GM18519 (cell line): ENCODE measurements around the gene XYLT2.

Source experiments
- ATAC-seq: cut with Tn5 transposase; IDR thresholded peaks from one replicate; pipeline ENCODE4 v1.9.1; 2021; ENCODE audit warnings: mild to moderate bottlenecking, moderate library complexity; ENCODE audit not compliant: unreplicated experiment, low FRiP score

Gene XYLT2

DNA sequence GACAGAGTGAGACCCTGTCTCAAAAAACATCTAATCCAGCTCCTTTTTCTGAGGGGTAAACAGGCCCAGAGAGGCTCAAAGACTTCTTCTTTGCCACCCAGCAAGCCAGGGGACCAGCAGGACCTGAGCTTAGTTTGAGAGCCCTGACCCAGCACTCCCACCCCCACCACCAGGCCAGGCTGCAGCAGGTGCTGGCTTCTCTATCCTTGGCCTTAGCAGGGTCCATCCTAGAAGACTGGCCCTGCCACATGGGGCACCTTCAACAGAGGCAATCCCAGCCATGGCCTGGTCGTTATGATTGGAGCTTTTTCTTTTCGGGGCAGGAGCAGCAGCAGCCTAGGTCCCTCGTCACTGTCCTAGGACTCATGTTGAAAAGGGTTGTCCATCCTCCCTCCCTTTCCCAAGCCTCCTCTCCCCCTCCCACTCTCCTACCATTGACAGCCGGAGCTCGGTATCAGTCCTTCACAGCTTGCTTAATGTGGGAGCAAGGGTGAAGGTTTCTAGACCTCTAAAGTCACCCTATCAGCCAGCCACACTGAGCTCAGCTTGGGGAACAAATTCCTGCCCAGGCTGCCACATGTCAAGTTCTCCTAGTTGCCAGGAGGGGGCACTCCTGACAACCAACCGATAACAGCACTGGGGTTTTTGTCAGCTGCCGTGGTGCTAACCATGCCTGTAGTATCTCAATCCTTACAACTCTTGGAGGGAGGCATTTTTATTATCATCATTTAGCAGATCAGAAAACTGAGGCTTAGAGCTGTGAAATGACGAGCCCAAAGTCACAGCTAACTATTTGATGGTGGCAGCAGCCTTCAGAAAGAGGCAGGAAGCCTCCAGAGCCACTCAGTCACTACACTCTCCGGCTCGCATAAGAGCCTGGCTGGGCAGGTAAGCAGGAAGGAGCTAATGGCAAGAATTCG is 15.9 kb downstream of the XYLT2 start:
- no peak for ATAC-seq

DNA sequence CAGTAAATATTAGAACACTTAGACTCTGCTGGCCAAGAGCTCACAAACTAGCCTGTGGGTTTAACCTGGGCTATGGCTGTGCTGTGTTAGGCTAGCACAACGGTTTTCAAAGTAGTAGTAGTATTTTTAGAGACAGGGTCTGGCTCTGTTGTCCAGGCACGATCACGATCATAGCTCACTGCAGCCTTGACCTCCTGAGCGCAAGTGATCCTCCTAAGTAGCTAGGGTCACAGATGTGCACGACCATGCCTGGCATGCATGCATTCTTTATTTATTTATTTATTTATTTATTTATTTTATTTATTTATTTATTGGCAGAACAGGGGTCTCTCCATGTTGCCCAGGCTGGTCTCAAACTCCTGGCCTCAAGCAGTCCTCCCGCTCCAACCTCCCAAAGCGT is 16.7 kb downstream of the XYLT2 start:
- ATAC-seq, result no peak

DNA sequence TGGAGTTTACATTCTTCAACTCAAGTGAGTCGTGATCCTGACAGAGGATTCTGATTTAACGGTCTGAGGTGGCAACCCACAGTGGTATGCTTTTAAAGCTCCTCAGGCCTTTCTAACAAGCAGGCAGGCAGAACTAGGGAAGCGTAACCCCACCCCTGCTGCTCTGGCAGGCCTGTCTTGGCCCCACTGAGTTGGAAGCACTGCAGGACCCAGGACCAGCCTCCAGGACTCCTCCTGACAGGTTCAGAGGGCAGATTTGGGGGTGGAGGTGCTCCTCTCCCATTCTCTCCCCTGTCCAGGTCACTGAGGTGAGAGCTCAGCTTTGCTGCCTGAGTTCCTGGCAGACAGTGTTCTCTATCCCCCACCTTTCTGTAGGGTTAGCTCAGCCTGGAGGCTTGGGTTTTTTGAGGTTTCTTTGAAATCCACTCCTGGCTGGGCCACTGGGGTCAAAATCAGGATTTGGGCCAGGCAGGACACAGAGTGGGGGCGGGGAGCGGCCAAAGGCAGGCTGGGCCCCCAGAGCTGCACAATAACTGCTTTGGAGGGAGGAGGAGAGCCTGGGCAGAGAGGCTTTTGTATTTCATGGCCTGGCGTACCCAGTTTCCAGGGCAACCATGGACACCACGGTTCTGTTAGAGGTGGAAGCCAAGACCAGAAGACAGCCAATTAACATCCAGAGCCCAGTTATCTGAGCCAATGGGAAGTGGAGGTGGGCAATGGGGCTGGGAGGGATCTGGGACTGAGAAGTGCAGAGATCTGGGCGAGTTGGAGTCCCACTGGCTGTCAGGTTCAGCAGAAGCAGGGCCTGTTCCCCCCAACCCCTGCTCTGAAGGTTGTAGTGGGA is 17.5 kb downstream of the XYLT2 start:
- ATAC-seq, result no peak

DNA sequence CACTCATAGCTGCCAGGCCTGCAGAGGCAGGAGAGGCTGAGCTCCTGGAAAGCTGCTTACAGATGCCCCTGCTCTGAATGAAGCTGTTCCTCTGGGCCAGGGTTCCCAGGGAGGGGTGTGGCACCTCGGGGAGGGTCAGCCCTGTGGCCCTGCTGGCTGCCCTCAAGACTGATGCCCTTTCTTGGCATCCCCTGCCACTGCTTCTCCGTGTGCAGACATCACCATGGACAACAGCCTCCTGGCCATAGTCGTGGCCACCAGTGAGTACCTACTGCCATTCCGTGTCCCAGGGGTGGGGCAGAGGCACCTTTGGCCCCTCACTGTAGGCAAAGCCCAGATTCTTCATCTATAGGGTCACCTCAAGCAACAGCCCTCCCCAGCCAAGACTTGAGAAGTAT is 18.1 kb downstream of the XYLT2 start:
- no peak for ATAC-seq

DNA sequence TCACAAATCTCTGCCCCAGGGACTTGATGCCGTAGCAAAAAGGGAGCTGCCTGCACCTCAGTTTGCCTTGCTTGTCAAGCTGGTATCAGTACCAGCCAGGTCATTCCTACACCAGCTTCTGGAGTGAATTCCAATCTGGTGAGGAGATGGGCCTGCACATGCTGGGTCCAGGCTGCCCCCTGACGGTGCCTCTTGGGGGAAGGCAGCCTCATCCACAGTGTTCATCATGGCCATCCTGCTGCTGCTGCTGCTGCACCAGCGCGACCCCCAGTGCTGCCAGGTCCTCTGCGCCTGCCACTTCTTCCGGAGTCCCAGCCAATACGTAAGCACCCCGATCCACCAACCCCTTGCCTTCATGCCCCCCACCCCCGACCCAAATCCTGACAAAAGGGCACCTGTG is 18.8 kb downstream of the XYLT2 start:
- ATAC-seq, result no peak

DNA sequence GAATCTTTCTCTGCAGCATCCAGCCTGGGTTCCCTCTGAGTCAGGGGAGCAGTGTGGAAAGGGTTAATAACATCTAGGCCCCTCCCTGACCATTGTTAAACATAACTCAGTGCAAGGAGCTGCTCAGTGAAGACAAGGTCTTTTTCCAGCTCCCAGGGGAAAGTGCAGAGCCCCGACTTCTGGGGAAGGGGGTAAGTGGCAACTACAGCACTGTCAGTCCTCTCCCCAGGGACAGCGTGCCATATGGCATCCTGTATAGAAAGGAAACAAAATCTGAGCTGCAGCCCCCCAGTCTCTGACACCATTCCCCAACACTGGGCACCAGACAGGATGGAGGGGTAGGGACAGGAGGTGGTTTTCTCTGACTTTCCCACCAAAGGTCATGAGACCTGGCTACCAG is 19.2 kb downstream of the XYLT2 start:
- no peak for ATAC-seq

DNA sequence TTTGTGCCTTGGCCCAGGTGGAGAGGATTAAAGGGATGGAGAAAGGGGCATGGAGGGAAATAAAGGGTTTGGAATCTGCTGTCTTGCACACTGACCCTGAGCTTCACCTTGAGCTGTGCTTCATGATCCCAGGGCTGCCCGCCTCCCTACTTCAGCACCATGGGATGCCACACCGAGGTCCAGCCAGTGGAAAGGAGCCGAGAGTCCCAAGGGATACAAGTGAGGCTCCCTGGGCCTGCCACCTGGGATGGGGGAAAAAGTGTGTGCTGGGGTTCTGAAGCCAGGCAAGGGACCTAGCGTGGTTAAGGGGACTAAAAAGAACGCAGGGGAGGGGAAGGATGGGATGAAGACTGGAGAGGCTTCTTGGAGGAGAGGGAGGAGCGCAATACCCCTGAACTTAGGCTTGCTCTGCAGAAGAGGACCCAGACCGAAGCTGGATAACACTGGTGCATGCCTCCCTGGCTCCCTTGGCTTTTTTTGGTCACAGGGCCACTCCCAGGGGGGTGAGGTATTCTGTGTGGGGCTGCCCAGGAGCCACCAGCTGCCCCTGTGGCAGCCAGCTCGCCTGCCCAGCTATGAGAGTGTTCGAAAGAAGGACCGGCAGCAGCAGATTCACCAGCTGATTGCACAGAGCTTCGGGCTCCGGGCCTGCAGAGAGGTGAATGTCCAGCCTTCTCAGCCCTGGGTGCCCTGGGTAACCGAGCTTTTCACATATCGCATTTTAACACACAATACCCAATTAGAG is 19.9 kb downstream of the XYLT2 start:
- ATAC-seq, result no peak

DNA sequence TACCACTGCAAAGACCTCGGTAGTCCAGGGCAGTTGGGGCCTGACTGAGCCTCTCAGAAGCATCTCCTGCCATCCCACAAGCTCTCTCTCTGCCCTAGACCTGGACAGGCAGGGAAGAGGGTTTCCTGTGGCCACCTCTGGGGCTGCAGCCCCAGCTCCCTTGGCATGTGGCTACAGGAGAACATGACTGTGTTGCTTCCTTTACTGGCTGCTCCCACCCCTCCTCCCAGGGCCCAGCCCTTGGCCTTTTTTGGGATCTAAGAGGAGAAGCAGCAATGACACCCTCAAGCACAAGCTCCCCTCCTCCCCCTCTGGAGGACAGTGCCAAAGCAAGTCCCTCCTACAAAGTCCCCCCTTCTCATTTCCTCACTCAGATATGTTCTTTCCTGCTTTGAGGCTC is 21.5 kb downstream of the XYLT2 start:
- no peak for ATAC-seq

DNA sequence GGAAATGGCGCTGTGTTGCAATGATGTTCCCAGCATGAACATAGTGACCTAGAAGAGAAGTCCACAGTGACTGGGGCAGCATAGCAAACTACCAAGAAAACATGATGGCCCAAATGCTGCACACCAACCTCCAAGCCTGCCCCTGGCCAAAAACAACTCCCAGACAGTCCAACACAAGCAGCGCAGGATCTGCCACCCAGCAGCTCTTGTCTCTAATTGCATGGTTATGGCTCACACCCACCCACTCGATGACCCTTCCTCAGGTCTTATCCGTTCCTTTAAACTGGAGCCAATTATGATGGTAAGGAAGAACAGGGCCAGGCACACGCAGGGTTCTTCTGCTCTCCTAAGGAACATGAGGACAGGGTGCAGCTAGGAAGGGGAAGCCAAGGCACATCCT is 24.1 kb downstream of the XYLT2 start:
- ATAC-seq, result no peak

DNA sequence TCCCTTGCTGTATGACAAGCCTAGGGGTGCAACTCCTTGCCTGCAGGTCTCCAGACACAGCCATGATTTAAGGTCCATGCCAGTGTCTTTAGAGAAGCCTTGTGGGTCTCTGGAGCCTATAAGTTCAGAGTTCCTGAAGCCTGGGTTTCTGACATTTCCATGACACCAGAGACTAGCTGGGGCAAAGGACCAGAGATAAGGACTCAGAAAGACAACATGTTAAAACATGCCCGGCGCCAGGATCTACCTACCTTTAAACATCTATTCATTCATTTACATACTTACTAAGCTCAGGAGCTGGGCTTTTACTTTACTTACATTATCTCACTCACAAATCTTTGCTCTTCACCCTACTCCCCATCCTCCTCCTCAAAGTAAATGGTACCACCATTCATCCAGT is 25.6 kb downstream of the XYLT2 start:
- no peak for ATAC-seq

DNA sequence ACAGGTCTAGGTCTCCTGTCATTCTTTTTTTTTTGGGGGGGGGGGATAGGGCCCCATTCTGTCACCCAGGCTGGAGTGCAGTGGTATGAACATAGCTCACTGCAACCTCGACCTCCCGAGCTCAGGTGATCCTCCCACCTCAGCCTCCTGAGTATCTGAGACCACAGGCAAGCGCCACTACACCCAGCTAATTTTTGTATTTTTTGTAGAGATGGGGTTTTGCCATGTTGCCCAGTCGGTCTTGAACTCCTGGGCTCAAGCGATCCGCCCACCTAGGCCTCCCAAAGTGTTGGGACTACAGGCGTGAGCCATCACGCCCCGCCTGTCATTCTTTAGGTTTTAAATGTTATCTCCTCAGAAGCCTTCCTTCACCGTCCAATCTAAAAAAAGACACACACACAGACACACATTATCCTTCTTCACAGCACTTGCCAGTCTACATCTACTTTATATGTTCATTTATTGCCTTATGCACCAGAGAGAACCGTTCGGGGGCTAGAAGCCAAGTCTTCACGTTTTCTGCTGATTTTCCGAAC is 26.4 kb downstream of the XYLT2 start:
- ATAC-seq, result no peak

DNA sequence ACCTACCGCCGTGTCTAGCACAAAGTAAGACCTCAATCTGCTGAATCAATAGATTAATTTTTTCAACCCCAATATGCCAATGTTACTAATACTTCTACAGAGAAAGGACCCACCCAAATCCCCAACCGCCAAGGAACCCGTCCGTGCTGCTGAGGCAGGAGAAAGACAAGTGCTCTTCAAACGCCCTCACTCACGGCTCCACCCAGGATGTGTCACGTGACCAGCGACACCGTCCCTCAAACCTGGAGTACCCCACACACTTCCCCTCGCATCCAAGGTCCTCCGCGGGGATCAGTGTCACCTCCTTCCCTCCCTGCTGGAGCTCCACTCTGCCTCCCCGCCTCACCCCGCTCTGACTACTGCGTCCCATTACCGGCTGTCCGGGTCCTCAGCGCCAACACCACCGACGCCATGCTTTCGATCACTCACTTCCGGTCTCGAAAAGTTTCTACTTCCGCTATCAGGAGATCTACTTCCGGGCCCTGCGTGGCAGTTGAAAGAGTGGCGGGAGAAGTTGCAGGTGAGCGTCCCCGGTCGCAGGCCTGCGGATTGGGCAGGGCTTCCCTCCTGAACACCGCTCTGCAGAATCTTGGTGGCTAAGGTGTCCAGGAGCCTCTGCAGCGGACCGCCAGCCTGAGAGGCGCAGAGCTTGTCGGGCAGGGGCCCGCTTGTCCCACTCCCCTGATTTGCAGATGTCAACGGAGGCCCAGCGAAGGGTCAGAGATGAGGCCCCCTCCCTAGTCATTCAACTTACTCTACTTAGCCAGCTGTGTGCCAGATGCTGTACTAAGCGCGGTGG is 27.0 kb downstream of the XYLT2 start, which contains the start of the genes EME1 and MRPL27:
Gene EME1, plus strand, starts transcription at position 472 of the 799 bp plus-strand sequence. CDS start 1,980 bp downstream, outside the sequence.
Gene MRPL27, minus strand, starts transcription at position 427 of the 799 bp plus-strand sequence. Its CDS starts 14 bp downstream, at position 413.
- ATAC-seq, result no peak

DNA sequence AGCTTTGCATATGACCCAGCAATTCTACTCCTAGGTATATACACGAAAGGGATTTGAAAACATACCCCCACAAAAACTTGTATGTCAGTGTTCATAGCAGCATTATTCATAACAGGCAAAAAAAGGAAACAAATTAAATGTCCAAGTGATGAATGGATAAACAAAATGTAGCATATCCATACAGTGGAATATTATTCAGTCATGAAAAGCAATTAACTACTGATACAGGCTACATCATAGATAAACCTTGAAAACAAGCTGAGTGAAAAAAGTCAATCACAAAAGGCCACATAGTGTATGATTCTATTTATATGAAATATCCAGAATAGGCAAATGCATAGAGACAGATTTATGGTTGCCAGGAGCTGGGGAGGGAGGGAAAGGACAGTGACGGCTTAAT is 27.8 kb downstream of the XYLT2 start:
- no peak for ATAC-seq

DNA sequence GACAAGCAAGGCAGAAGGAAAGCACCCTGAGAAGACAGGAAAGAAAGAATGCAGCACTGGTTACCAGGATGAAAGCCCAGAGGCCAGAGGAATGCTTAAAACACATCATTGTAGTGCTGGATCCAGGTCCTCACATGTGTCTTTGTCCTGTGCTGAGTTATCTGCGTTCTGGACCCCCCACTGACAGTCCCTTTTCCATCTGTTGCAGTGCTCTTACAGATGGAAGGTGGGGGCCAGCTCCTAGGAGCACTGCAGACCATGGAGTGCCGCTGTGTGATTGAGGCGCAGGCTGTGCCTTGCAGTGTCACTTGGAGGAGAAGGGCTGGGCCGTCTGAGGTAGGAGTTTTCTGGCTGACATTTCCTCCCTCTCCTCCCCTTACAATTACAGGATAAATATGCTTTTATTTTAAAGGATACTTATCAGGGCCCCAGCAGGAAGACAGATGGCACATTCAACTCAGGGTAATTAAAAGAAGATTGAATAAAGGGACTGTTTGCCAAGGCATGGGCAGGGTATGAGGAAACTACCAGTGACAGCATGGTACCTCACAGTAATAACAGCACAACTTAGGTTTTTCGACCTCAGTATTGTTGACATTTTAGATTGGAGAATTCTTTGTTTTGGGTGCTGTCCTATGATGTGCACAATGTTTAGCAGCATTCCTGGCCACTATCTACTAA is 30.1 kb downstream of the XYLT2 start:
- no peak for ATAC-seq

DNA sequence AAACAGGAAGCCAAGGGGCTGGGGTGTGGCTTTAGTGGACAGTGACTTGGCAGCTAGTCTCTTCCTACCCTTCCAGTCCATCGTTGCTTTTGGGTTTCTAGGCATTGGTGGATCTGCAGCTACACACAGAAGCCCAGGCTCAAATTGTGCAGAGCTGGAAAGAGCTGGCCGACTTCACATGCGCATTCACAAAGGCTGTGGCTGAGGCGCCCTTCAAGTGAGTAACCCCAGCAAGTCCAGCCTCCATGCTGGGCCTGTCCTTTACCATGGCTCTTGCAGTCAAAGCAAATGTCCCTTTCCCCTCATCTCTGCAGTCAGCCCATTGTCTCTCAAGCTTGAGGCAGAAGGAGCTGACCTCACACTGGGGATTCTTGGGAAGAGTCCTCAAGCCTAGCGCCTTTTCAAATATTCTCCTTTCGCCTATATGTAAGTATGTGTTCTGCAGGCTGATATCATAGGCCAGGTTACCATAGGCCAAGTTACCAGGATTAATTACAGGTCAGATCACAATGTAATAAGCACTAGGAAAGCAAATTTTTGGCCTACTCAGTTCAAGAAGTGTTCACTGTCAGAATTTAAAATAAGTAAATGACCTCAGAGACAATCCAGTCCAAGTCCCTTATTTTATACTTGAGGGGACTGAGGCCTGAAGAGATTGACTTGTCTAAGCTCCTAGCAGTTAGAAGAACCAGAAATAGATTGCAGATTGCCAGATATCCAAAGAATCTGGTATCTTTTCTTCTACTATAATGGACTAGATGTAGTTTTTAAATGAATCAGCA is 33.6 kb downstream of the XYLT2 start:
- ATAC-seq, result no peak

DNA sequence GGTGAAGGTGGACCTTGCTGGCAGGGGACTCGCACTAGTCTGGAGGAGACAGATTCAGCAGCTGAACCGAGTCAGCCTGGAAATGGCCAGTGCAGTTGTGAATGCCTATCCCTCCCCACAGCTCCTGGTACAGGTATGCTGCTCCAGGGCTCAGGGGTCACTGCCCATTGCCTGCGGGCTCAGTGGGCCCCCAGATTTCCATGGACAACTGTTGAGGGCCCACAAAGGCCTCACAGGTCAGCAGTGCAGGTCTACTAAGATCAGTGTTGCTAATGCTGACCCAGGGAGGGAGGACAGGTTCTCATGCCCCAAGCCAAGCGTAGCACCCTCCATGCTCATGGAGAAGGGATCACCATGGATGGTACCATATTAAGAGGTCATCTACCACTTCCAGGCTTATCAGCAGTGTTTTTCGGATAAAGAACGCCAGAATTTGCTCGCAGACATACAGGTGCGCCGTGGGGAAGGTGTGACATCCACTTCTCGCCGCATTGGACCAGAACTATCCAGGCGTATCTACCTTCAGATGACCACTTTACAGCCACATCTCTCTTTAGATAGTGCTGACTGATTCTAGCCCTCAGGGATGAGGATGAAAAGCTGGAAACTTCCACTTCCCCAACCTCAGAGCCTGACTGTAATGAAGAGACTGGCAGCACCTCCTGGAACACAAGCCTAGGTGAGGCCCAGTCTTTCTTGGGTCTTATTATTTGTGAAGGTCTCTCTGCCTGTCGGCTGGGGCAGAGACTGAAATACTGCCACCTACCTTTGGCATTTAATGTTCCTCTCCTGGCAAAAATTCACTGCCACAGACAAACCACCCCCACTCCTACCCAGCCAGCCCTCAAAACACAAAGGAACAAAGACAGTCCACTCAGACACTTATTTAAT is 34.7 kb downstream of the XYLT2 start:
- ATAC-seq, result no peak

DNA sequence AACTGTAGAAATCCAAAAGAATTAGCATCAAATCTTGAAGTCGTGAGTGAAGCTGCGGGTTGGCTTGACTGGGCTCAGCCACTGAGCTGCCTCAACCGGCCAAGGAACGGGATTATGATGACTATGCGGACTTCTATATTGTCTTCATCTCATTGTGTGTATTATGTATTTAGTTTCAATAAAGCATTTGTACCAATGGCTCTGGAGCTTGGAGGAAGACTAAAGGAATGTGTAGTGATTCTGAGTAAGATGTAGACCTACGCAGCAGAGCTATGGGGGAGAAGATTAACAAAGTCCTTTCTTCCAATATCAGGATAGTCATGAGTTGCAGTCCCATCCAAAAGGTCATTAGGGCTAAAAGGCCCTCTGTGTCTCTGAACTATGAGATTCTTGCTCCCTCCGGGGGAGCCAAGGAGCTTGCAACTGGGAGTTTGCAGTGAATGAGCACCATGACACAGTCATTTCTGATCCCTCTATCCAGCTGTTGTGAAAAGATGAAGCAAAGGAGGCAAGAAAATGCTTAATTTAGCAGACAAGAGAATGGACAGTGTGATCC is 35.4 kb downstream of the XYLT2 start:
- ATAC-seq, result no peak
